Osteoblast (primary cell): Measurements from ENCODE around the gene SFMBT2. TPM values are rescaled to one million over a fixed set of nuclear protein-coding genes. Genes with fewer than 3 reads are reported as not detected.

Experiments used
- DNase-seq: peaks from one replicate; pipeline ENCODE4 v3.0.0; 2011; ENCODE audit warnings: low spot score, mixed read lengths; ENCODE audit not compliant: insufficient read length; ENCODE audit errors: missing footprints
- H2AFZ ChIP-seq: 2 replicates; pipeline ENCODE4 v1.6.0; 2011; ENCODE audit warnings: mild to moderate bottlenecking, low read length
- H3K27ac ChIP-seq: 2 replicates; pipeline ENCODE4 v1.5.1; 2011; ENCODE audit warnings: mild to moderate bottlenecking, low read depth, low read length, moderate library complexity
- H3K27me3 ChIP-seq: 2 replicates; pipeline ENCODE4 v1.6.0; 2012; ENCODE audit warnings: mild to moderate bottlenecking, control low read depth, inconsistent platforms, low read length, moderate library complexity; ENCODE audit not compliant: insufficient read depth
- H3K36me3 ChIP-seq: 2 replicates; pipeline ENCODE4 v1.5.1; 2011; ENCODE audit warnings: mild to moderate bottlenecking, low read length, control low read depth, moderate library complexity; ENCODE audit not compliant: insufficient read depth
- H3K4me1 ChIP-seq: 2 replicates; pipeline ENCODE4 v1.5.1; 2011; ENCODE audit warnings: mild to moderate bottlenecking, low read length, control low read depth, moderate library complexity; ENCODE audit not compliant: insufficient read depth
- H3K4me2 ChIP-seq: 2 replicates; pipeline ENCODE4 v1.6.0; 2011; ENCODE audit warnings: mild to moderate bottlenecking, low read length; ENCODE audit not compliant: insufficient read depth
- H3K4me3 ChIP-seq: fragments of 200-600 bp; sonication (generic); 3 replicates; pipeline ENCODE4 v1.5.1; 2012; ENCODE audit warnings: mild to moderate bottlenecking, low read length, inconsistent platforms; ENCODE audit not compliant: insufficient read depth
- H3K79me2 ChIP-seq: 2 replicates; pipeline ENCODE4 v1.6.0; 2012; ENCODE audit warnings: mild to moderate bottlenecking, low read length, control low read depth, inconsistent platforms; ENCODE audit not compliant: insufficient read depth
- H3K9me3 ChIP-seq: 2 replicates; pipeline ENCODE4 v1.5.1; 2011; ENCODE audit warnings: low read depth, low read length, control low read depth
- H4K20me1 ChIP-seq: 2 replicates; pipeline ENCODE4 v1.6.0; 2012; ENCODE audit warnings: mild to moderate bottlenecking, low read length, control low read depth; ENCODE audit not compliant: insufficient read depth
- total RNA-seq: library from RNA; depleted of rRNA; stranded (reverse); fragments of >200 nt; gene quantifications from 2 replicates; pipeline ENCODE4 v1.2.3, GENCODE V29; 2012
- TF ChIP-seq, protein P1 (sequence below): IDR thresholded peaks from 2 replicates; pipeline ENCODE4 v1.5.1; 2011; ENCODE audit warnings: mild to moderate bottlenecking, low read depth, low read length, moderate library complexity; ENCODE audit errors: extremely low read depth

SFMBT2 gene
- total RNA-seq, 1 donor: under 0.01 TPM

DNA sequence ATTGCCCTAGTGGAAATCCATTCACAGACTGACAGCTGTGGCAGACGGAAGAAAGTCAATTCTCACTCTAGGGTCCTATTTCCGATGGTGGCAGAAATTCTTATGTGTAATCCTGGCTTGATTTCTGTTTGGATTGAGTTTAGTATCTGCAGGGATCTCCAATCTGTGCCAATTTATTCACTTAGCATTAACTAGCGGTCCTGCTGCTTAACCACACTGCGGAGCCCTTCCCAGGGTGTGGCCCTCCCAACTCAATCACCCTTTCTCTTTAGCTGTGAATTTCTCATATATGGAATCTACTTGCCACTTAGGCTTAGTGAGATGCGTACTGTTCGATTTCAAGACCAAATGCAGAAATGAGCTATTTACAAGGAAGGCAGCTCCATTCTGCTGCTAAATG is 215.7 kb downstream of the SFMBT2 start:
- Histone ChIP-seq H3K79me2 (no peaks in the 10 kb centered on the region), H3K9me3 (peaks cover 2% of the 10 kb centered on the region), H3K27ac (no peak overlapping the region), H3K4me2 (no peak overlapping the region), H2AFZ (no peak overlapping the region), H4K20me1 (no peaks in the 10 kb centered on the region), H3K4me1 (no peaks in the 10 kb centered on the region), H3K4me3 (no peak overlapping the region), H3K27me3 (no peaks in the 10 kb centered on the region), H3K36me3 (no peaks in the 10 kb centered on the region)
- DNase-seq: no peak
- TF ChIP-seq, protein P1, sequence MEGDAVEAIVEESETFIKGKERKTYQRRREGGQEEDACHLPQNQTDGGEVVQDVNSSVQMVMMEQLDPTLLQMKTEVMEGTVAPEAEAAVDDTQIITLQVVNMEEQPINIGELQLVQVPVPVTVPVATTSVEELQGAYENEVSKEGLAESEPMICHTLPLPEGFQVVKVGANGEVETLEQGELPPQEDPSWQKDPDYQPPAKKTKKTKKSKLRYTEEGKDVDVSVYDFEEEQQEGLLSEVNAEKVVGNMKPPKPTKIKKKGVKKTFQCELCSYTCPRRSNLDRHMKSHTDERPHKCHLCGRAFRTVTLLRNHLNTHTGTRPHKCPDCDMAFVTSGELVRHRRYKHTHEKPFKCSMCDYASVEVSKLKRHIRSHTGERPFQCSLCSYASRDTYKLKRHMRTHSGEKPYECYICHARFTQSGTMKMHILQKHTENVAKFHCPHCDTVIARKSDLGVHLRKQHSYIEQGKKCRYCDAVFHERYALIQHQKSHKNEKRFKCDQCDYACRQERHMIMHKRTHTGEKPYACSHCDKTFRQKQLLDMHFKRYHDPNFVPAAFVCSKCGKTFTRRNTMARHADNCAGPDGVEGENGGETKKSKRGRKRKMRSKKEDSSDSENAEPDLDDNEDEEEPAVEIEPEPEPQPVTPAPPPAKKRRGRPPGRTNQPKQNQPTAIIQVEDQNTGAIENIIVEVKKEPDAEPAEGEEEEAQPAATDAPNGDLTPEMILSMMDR: no peak

DNA sequence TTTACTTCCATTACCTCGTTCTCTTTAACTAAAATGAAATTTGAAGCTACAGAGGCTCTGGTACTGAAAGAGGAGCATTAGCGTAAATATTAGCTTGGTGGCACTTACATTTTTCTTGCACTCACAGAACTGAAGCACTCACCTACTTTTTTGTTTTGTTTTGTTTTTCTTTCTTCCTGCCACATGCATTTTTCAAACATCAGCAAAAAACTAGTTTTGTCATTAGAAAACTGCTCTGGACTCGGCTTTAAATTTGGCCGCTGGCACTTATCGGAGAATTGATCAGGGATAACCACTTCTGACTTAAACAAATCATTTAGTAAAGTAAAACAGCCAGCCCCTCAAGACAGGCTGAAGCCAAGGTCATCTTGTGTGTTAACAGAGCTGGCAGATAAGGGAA is 216.3 kb downstream of the SFMBT2 start:
- Histone ChIP-seq H3K79me2 (no peaks in the 10 kb centered on the region), H3K27me3 (no peaks in the 10 kb centered on the region), H3K9me3 (peaks cover 2% of the 10 kb centered on the region), H3K4me3 (no peak overlapping the region), H3K27ac (no peak overlapping the region), H2AFZ (no peak overlapping the region), H3K36me3 (no peaks in the 10 kb centered on the region), H3K4me1 (no peaks in the 10 kb centered on the region), H3K4me2 (no peak overlapping the region), H4K20me1 (no peaks in the 10 kb centered on the region)
- no peak for DNase-seq
- TF ChIP-seq, protein P1: no peak

DNA sequence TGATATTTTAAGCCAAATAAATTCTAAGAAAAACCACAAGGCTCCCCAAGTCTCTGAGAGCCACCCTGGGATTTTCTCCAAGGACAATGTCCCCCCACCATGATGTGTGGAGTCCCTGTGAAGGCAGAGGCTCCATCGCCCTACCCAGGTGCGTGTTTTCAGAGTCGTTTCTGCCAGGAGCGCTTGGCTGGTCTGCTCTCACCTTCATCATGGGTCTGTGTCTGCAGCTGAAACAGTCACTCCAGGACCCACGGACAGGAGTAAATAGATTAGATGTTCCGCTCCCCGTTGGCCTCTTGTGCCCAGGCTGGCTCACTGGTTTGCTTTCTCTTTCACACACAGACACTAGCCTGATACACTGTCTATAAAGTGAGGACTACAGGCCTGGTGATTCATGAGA is 217.5 kb downstream of the SFMBT2 start:
- no peaks in the 10 kb centered on the region for H3K36me3 ChIP-seq
- no peak overlapping the region for H2AFZ ChIP-seq
- DNase-seq: no peak
- H3K27ac ChIP-seq: no peak overlapping the region
- TF ChIP-seq, protein P1: no peak
- peaks cover 2% of the 10 kb centered on the region for H3K9me3 ChIP-seq
- no peaks in the 10 kb centered on the region for H3K27me3 ChIP-seq
- no peaks in the 10 kb centered on the region for H4K20me1 ChIP-seq
- H3K4me2 ChIP-seq: no peak overlapping the region
- H3K4me1 ChIP-seq: no peaks in the 10 kb centered on the region
- H3K4me3 ChIP-seq: no peak overlapping the region
- no peaks in the 10 kb centered on the region for H3K79me2 ChIP-seq

DNA sequence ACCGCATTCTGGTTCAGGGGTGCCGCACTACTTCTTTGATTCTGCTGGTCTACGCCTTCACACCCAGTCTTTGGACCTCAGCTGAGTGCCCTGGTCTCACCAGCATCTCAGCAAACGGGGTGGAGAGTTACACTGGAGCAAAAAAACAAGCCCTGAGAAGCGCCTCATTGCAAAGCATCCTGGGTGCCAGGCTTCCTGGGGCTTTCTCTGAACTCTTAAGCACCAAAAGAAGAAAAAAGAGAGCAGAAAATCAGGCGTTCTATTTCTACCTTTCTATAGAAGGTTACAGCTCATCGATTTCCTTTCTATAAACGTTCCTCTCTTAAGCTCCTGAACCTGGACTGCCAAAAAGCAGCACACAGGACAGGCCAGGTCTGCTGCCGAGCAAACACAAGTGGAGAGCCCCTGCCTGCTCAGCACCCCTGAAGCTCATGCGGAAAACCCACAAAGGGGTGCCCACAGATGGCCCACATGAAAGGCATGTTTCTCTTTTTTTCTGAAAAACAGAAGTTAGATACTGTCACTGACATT is 217.9 kb downstream of the SFMBT2 start:
- DNase-seq: no peak
- Histone ChIP-seq H3K4me2 (no peak overlapping the region), H3K27me3 (no peaks in the 10 kb centered on the region), H3K27ac (no peak overlapping the region), H3K36me3 (no peaks in the 10 kb centered on the region), H3K79me2 (no peaks in the 10 kb centered on the region), H3K9me3 (peaks cover 2% of the 10 kb centered on the region), H2AFZ (no peak overlapping the region), H4K20me1 (no peaks in the 10 kb centered on the region), H3K4me1 (no peaks in the 10 kb centered on the region), H3K4me3 (no peak overlapping the region)
- TF ChIP-seq, protein P1: no peak
